BJ (cell line): ENCODE results near the gene GABBR2. TPM values are rescaled to one million over a fixed set of nuclear protein-coding genes. Genes with fewer than 3 reads are reported as not detected.
A peak's percentile ranks its signal among the peaks of the same experiment; 100 is the strongest.

Experiments used
- CTCF ChIA-PET: fragments of 350-600 bp; formaldehyde crosslinking; extraction: SDS; loops from one replicate; lab custom pipeline; 2021; ENCODE audit warnings: antibody characterized with exemption, inconsistent platforms; lab: Yijun Ruan, JAX
- POLR2A ChIA-PET: fragments of 300-600 bp; sonication (Branson Sonifier 250); formaldehyde crosslinking; extraction: SDS; loops from one replicate; lab custom pipeline; 2021; ENCODE audit warnings: antibody characterized with exemption; lab: Charles Lee
- DNase-seq: peaks from one replicate; pipeline ENCODE4 v3.0.0-alpha.2; 2011; ENCODE audit warnings: low read depth
- H3K27me3 ChIP-seq: 2 replicates; pipeline ENCODE4 v1.6.0; 2011; ENCODE audit warnings: low read length; ENCODE audit not compliant: control insufficient read depth, insufficient read depth
- H3K36me3 ChIP-seq: 2 replicates; pipeline ENCODE4 v1.5.1; 2011; ENCODE audit warnings: low read length; ENCODE audit not compliant: control insufficient read depth, insufficient read depth
- H3K4me3 ChIP-seq: 2 replicates; pipeline ENCODE4 v1.5.1; 2011; ENCODE audit warnings: low read depth, mild to moderate bottlenecking, control low read depth, low read length
- CTCF ChIP-seq: IDR thresholded peaks from 2 replicates; pipeline ENCODE4 v1.5.1; 2011; ENCODE audit warnings: low read depth, mild to moderate bottlenecking, control low read depth, inconsistent platforms, low read length, moderate library complexity; ENCODE audit not compliant: insufficient read depth
- polyA plus RNA-seq: library from polyadenylated mRNA; depleted of rRNA; stranded (reverse); fragments of >200 nt; gene quantifications from 2 replicates; pipeline ENCODE4 v1.2.3, GENCODE V29; 2011

Gene GABBR2
- polyA plus RNA-seq, 1 experiment = 1.6 TPM

- ChIA-PET CTCF (no interaction called here), POLR2A (no interaction called here)
- no peak for TF ChIP-seq CTCF
- H3K4me3 ChIP-seq = no peak overlapping the region
- DNase-seq = no peak
- no peaks in the 10 kb centered on the region for H3K36me3 ChIP-seq
- no peaks in the 10 kb centered on the region for H3K27me3 ChIP-seq
Observed at GRCh38 chr9:98530806-98531386, 177.8 kb downstream of the GABBR2 start.

GRCh38 chr9:98530275-98530674, 178.5 kb downstream of the GABBR2 start:
- Histone ChIP-seq H3K27me3 (no peaks in the 10 kb centered on the region), H3K36me3 (no peaks in the 10 kb centered on the region), H3K4me3 (no peak overlapping the region)
- no peak for TF ChIP-seq CTCF
- ChIA-PET POLR2A (no interaction called here), CTCF (no interaction called here)
- DNase-seq = no peak

- ChIA-PET CTCF (no interaction called here), POLR2A (no interaction called here)
- no peaks in the 10 kb centered on the region for H3K27me3 ChIP-seq
- no peak for DNase-seq
- TF ChIP-seq CTCF = no peak
- no peaks in the 10 kb centered on the region for H3K36me3 ChIP-seq
- no peak overlapping the region for H3K4me3 ChIP-seq
Observed at GRCh38 chr9:98529841-98530240, 178.9 kb downstream of the GABBR2 start.

- ChIA-PET POLR2A (no interaction called here), CTCF (interaction anchor here (0.6 to 3.4 kb wide), 12 partner anchors 13 to 208 kb away, joined by 3 to 28 read pairs (median 4); no protein-coding TSS in a partner anchor)
- Histone ChIP-seq H3K27me3 (no peaks in the 10 kb centered on the region), H3K4me3 (no peak overlapping the region), H3K36me3 (no peaks in the 10 kb centered on the region)
- no peak for DNase-seq
- peak; percentile 64 for TF ChIP-seq CTCF
Observed at GRCh38 chr9:98523231-98523901, 185.4 kb downstream of the GABBR2 start.

- ChIA-PET POLR2A (no interaction called here), CTCF (interaction anchor here (1.4 to 3.4 kb wide), 4 partner anchors 14 to 207 kb away, joined by 3 to 28 read pairs (median 5); no protein-coding TSS in a partner anchor)
- Histone ChIP-seq H3K27me3 (no peaks in the 10 kb centered on the region), H3K4me3 (no peak overlapping the region), H3K36me3 (no peaks in the 10 kb centered on the region)
- DNase-seq = no peak
- TF ChIP-seq CTCF = no peak
Observed at GRCh38 chr9:98522487-98522886, 186.2 kb downstream of the GABBR2 start.
